DMS114 treated with DMSO at 0.1 percent for 48 hours (cell line): ENCODE measurements around the gene RALB.
A peak's percentile ranks its signal among the peaks of the same experiment; 100 is the strongest.
"Not testable (repeated sequence)": the region's sequence is repeated elsewhere in the genome, so short reads cannot be mapped to it uniquely, and the experiment has no call there.

Source experiments
- DNase-seq: peaks from one replicate; lab custom pipeline; 2025; ENCODE audit not compliant: unreplicated experiment; lab: John Stamatoyannopoulos, UW

RALB gene

GRCh38 chr2:120243211-120243610, 9.4 kb upstream of the RALB start:
- DNase-seq, result no peak

- DNase-seq, result no peak
Observed at GRCh38 chr2:120243875-120244553, 8.6 kb upstream of the RALB start.

GRCh38 chr2:120244656-120245519, 7.8 kb upstream of the RALB start:
- no peak for DNase-seq

- DNase-seq, result no peak
Observed at GRCh38 chr2:120245520-120246332, 6.9 kb upstream of the RALB start.

- no peak for DNase-seq
Observed at GRCh38 chr2:120246546-120247300, 5.9 kb upstream of the RALB start.

- DNase-seq, result no peak
Observed at GRCh38 chr2:120247851-120248250, 4.8 kb upstream of the RALB start.

- DNase-seq, result no peak
Observed at GRCh38 chr2:120250640-120251039, 2.0 kb upstream of the RALB start.

GRCh38 chr2:120251078-120251477, 1.6 kb upstream of the RALB start:
- DNase-seq, result no peak

- no peak for DNase-seq
Observed at GRCh38 chr2:120251880-120252224, 800 bp upstream of the RALB start.

- DNase-seq, result peak; percentile 28
Observed at GRCh38 chr2:120253021-120253882, 600 bp downstream of the RALB start.

- no peak for DNase-seq
Observed at GRCh38 chr2:120254178-120254577, 1.5 kb downstream of the RALB start.

GRCh38 chr2:120255071-120255470, 2.4 kb downstream of the RALB start:
- DNase-seq, result no peak

GRCh38 chr2:120255986-120256650, 3.5 kb downstream of the RALB start:
- no peak for DNase-seq

- no peak for DNase-seq
Observed at GRCh38 chr2:120256651-120257000, 4.0 kb downstream of the RALB start.

- DNase-seq, result no peak
Observed at GRCh38 chr2:120257522-120257921, 4.9 kb downstream of the RALB start.

GRCh38 chr2:120258196-120258595, 5.5 kb downstream of the RALB start:
- no peak for DNase-seq

- not testable (repeated sequence) for DNase-seq
Observed at GRCh38 chr2:120259939-120260338, 7.3 kb downstream of the RALB start.

- no peak for DNase-seq
Observed at GRCh38 chr2:120260736-120261135, 8.1 kb downstream of the RALB start.

GRCh38 chr2:120261387-120262006, 8.8 kb downstream of the RALB start:
- no peak for DNase-seq
